ENCODE measurements around the gene TSPAN12.

TSPAN12 gene

DNA sequence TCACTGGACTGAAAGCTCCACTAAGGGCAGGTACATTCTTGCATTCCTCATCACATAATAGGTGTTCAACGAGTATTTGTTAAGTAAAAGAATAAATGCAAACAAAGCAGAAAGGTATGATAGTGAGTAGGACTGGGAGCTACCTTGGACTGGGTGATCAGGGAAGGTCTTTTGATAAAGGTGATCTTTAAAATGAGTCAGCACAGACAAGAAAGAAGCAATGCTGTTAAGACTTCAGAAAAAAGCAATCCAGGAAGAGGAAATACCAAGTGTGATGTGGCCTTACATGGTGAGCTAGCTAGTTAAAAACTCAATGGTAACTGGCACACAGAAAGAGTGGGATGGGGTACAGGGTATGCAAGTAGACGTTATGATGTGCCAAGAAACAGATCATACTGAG, 40.1 kb downstream of the TSPAN12 start:
- H3K4me3 ChIP-seq (replicated peaks; ENCODE audit: insufficient read depth, low read length): no peak overlapping the region
- H3K27ac ChIP-seq (replicated peaks): no peak overlapping the region
- peaks cover 4% of the 10 kb centered on the region for H3K27me3 ChIP-seq (ENCODE audit: insufficient read depth, poor library complexity, severe bottlenecking)
- DNase-seq (ENCODE audit: low read depth in 1 of 2, low spot score in 1 of 2): no peak
- TF ChIP-seq GABPA (IDR thresholded peaks at IDR 0.05; ENCODE audit: low read depth): no peak
- TF ChIP-seq, protein P1, sequence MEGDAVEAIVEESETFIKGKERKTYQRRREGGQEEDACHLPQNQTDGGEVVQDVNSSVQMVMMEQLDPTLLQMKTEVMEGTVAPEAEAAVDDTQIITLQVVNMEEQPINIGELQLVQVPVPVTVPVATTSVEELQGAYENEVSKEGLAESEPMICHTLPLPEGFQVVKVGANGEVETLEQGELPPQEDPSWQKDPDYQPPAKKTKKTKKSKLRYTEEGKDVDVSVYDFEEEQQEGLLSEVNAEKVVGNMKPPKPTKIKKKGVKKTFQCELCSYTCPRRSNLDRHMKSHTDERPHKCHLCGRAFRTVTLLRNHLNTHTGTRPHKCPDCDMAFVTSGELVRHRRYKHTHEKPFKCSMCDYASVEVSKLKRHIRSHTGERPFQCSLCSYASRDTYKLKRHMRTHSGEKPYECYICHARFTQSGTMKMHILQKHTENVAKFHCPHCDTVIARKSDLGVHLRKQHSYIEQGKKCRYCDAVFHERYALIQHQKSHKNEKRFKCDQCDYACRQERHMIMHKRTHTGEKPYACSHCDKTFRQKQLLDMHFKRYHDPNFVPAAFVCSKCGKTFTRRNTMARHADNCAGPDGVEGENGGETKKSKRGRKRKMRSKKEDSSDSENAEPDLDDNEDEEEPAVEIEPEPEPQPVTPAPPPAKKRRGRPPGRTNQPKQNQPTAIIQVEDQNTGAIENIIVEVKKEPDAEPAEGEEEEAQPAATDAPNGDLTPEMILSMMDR (IDR thresholded peaks at IDR 0.05; ENCODE audit: insufficient read depth, low read length): no peak
- TF ChIP-seq, protein P2, sequence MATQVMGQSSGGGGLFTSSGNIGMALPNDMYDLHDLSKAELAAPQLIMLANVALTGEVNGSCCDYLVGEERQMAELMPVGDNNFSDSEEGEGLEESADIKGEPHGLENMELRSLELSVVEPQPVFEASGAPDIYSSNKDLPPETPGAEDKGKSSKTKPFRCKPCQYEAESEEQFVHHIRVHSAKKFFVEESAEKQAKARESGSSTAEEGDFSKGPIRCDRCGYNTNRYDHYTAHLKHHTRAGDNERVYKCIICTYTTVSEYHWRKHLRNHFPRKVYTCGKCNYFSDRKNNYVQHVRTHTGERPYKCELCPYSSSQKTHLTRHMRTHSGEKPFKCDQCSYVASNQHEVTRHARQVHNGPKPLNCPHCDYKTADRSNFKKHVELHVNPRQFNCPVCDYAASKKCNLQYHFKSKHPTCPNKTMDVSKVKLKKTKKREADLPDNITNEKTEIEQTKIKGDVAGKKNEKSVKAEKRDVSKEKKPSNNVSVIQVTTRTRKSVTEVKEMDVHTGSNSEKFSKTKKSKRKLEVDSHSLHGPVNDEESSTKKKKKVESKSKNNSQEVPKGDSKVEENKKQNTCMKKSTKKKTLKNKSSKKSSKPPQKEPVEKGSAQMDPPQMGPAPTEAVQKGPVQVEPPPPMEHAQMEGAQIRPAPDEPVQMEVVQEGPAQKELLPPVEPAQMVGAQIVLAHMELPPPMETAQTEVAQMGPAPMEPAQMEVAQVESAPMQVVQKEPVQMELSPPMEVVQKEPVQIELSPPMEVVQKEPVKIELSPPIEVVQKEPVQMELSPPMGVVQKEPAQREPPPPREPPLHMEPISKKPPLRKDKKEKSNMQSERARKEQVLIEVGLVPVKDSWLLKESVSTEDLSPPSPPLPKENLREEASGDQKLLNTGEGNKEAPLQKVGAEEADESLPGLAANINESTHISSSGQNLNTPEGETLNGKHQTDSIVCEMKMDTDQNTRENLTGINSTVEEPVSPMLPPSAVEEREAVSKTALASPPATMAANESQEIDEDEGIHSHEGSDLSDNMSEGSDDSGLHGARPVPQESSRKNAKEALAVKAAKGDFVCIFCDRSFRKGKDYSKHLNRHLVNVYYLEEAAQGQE (IDR thresholded peaks at IDR 0.05; ENCODE audit: insufficient replicate concordance, low read depth): no peak
- TF ChIP-seq POLR2AphosphoS5 (IDR thresholded peaks at IDR 0.05; ENCODE audit: low read depth): no peak
- TF ChIP-seq SPI1 (IDR thresholded peaks at IDR 0.05; ENCODE audit: borderline replicate concordance, low read depth): no peak

DNA sequence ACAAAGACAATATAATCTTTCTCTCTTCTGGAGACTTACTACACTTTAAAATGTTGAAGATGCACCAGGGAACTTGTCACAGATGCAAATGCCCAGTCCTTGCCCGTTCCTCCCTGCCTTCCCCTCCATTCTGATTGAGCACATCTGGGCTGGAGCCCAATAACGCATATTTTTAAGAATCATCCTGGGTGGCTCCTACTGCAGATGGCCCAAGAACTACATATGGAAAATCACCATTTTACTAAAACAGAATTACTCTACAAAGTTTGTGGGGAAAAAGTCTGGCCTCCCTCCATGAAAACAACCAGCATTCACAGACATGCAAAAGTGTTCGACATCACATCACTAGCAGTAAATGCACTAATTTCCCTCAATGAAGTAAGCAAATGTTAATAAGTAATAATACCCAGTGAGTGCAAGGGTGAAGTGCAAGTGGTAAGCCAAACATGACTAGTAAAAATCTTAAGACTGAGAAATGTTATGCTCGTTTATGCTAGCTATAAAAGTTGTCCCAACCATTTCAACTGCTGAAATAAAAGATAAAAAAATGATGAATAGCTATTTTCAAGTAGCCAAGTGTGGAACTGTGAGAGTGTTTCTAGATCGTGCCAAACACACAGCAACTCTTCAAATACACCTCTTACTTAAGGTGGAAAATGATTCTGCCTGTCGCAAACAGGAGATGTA, 43.5 kb downstream of the TSPAN12 start:
- Histone ChIP-seq H3K27me3 (ENCODE audit: insufficient read depth, poor library complexity, severe bottlenecking) (no peaks in the 10 kb centered on the region), H3K4me3 (replicated peaks; ENCODE audit: insufficient read depth, low read length) (no peak overlapping the region), H3K27ac (replicated peaks) (no peak overlapping the region)
- DNase-seq (ENCODE audit: low read depth in 1 of 2, low spot score in 1 of 2): no peak
- TF ChIP-seq SPI1 (IDR thresholded peaks at IDR 0.05; ENCODE audit: borderline replicate concordance, low read depth): no peak
- TF ChIP-seq, protein P1 (IDR thresholded peaks at IDR 0.05; ENCODE audit: insufficient read depth, low read length): no peak
- no peak for TF ChIP-seq GABPA (IDR thresholded peaks at IDR 0.05; ENCODE audit: low read depth)
- TF ChIP-seq, protein P2 (IDR thresholded peaks at IDR 0.05; ENCODE audit: insufficient replicate concordance, low read depth): no peak
- no peak for TF ChIP-seq POLR2AphosphoS5 (IDR thresholded peaks at IDR 0.05; ENCODE audit: low read depth)

DNA sequence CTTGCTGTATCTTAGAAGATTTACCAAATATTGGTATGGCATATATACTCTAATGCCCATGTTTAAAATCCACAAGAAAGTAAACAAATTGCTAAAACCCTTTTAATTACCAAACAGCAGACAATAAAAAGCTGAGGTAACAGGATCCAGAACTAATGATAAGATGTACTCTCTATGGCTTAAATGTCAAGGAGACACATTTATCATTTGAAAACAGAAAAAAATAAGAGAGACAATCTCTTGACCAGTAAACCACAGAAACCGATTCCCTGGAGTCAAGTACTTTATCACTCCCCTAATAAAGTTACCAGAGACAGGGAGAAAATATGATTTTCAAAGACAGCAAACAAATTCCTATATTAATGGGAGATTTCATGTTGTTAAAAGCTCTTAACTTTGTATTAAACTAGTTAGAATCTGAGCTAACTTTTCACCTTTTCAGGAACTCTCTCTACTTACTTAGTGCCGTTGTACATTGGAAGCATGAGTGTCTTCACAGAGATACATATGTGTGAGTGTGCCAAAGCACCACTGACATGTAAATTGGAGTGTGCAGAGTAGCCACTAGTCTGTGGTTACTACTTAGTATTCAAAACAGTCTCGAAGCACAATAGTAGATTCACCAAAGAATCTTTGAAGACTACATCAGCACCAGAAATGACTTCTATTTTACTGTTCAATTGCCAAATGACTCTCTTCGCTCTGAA, 44.2 kb downstream of the TSPAN12 start:
- no peak overlapping the region for H3K4me3 ChIP-seq (replicated peaks; ENCODE audit: insufficient read depth, low read length)

More for the DNA sequence above, 44.2 kb downstream of the TSPAN12 start:
- DNase-seq (ENCODE audit: low read depth in 1 of 2, low spot score in 1 of 2): no peak
- H3K27ac ChIP-seq (replicated peaks): no peak overlapping the region
- TF ChIP-seq POLR2AphosphoS5 (IDR thresholded peaks at IDR 0.05; ENCODE audit: low read depth) (no peak), GABPA (IDR thresholded peaks at IDR 0.05; ENCODE audit: low read depth) (no peak), SPI1 (IDR thresholded peaks at IDR 0.05; ENCODE audit: borderline replicate concordance, low read depth) (no peak)
- TF ChIP-seq, protein P2 (IDR thresholded peaks at IDR 0.05; ENCODE audit: insufficient replicate concordance, low read depth): no peak
- TF ChIP-seq, protein P1 (IDR thresholded peaks at IDR 0.05; ENCODE audit: insufficient read depth, low read length): no peak
- H3K27me3 ChIP-seq (ENCODE audit: insufficient read depth, poor library complexity, severe bottlenecking): no peaks in the 10 kb centered on the region

Measured in HL-60 (cell line).